ENCODE measurements around the gene MAPK8. TPM values are rescaled to one million over a fixed set of nuclear protein-coding genes. Genes with fewer than 3 reads are reported as not detected.

MAPK8 gene
- total and polyA plus RNA-seq, 2 donors = 22.6 to 62.1 TPM

GRCh38 chr10:48439581-48440041 is 133.1 kb downstream of the MAPK8 start:
- H3K36me3 ChIP-seq (ENCODE audit: control insufficient read depth in 2 of 2, insufficient read depth in 2 of 2, low read length in 1 of 2) = peaks cover 3 to 10% of the 10 kb centered on the region in 2 donors
- H3K27me3 ChIP-seq (ENCODE audit: control insufficient read depth in 2 of 2, insufficient read depth in 1 of 2, low read length in 1 of 2) = no peaks in the 10 kb centered on the region
- WGBS = 97% methylated on average over 10 of the region's 10 CpGs
- H3K27ac ChIP-seq (ENCODE audit: low read depth in 1 of 2, low read length in 1 of 2) = no peak overlapping the region
- no peaks in the 10 kb centered on the region for H3K9me3 ChIP-seq (ENCODE audit: control insufficient read depth in 2 of 2, insufficient read depth in 1 of 2, low read length in 1 of 2)
- no peak for DNase-seq (ENCODE audit: low read depth in 6 of 9, low spot score in 9 of 9)
- H3K4me1 ChIP-seq (ENCODE audit: control insufficient read depth in 2 of 2, insufficient read depth in 2 of 2, low read length in 2 of 2) = no peaks in the 10 kb centered on the region
- H3K4me3 ChIP-seq (ENCODE audit: low read length in 2 of 2) = no peak overlapping the region

- H3K27ac ChIP-seq (ENCODE audit: low read depth in 1 of 2, low read length in 1 of 2) = no peak overlapping the region
- peaks cover 0 to 5% of the 10 kb centered on the region in 2 donors for H3K36me3 ChIP-seq (ENCODE audit: control insufficient read depth in 2 of 2, insufficient read depth in 2 of 2, low read length in 1 of 2)
- no peaks in the 10 kb centered on the region for H3K9me3 ChIP-seq (ENCODE audit: control insufficient read depth in 2 of 2, insufficient read depth in 1 of 2, low read length in 1 of 2)
- WGBS = 96% methylated on average over 4 of the region's 4 CpGs
- H3K27me3 ChIP-seq (ENCODE audit: control insufficient read depth in 2 of 2, insufficient read depth in 1 of 2, low read length in 1 of 2) = no peaks in the 10 kb centered on the region
- H3K4me1 ChIP-seq (ENCODE audit: control insufficient read depth in 2 of 2, insufficient read depth in 2 of 2, low read length in 2 of 2) = no peaks in the 10 kb centered on the region
- DNase-seq (ENCODE audit: low read depth in 6 of 9, low spot score in 9 of 9) = no peak
- no peak overlapping the region for H3K4me3 ChIP-seq (ENCODE audit: low read length in 2 of 2)
Measured at GRCh38 chr10:48440771-48441170, 134.3 kb downstream of the MAPK8 start.

DNA sequence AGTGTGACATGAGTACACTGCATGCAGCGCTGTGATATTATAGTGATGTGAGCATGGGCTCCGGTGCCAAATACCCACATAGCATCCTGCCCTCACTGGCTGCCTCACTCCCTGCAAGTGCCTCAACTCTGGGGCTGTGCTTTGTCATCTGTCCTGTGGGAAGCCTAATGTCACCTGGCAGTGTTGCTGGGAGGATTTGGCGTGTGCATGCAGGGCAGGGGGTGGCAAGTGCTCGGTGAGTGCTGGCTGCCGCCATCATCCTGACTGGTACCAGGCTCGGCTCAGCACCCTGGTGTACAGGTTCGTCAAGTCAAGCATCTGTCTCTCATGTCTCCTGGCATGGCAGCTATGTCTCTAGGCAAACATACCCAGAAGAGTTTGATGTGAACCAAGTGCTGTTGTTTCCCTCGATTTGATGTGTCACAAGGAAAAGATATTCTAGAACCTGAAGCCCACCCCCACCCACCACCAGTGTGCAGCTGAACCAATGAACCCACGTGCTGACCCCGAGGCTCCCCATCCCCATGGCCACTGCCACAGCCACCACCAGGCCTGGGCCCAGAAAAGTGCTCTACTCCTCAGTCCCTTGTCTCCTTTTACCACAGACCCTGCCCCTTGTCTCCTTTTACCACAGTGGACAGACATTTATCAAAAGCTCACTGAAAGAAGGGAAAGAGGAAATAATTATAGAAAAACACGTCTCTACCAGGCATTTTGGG is 135.8 kb downstream of the MAPK8 start:
- WGBS = 95% methylated on average over 11 of the region's 11 CpGs
- Histone ChIP-seq H3K27ac (ENCODE audit: low read depth in 1 of 2, low read length in 1 of 2) (no peak overlapping the region), H3K27me3 (ENCODE audit: control insufficient read depth in 2 of 2, insufficient read depth in 1 of 2, low read length in 1 of 2) (no peaks in the 10 kb centered on the region), H3K9me3 (ENCODE audit: control insufficient read depth in 2 of 2, insufficient read depth in 1 of 2, low read length in 1 of 2) (no peaks in the 10 kb centered on the region), H3K4me1 (ENCODE audit: control insufficient read depth in 2 of 2, insufficient read depth in 2 of 2, low read length in 2 of 2) (no peaks in the 10 kb centered on the region), H3K36me3 (ENCODE audit: control insufficient read depth in 2 of 2, insufficient read depth in 2 of 2, low read length in 1 of 2) (no peaks in the 10 kb centered on the region), H3K4me3 (ENCODE audit: low read length in 2 of 2) (no peak overlapping the region)
- no peak for DNase-seq (ENCODE audit: low read depth in 6 of 9, low spot score in 9 of 9)

DNA sequence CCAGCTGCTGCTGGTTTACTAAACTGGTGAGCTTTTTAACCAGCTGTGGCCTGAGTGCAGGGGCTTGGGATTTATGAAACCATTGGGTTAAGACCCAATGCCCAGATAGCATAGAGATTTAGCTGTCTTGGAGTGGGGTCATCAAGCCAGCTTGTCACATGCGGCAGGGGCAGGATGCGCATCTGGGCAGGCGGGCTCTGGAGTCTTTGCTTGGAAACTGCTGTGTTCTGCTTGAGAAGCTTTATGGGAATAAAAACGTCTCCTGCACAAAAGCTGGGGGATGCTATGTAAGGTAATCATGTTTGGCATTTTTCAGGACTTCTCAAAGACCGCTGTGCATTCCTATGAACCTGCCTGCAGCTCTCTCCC is 136.3 kb downstream of the MAPK8 start:
- WGBS = 96% methylated on average over 5 of the region's 5 CpGs
- Histone ChIP-seq H3K36me3 (ENCODE audit: control insufficient read depth in 2 of 2, insufficient read depth in 2 of 2, low read length in 1 of 2) (no peaks in the 10 kb centered on the region), H3K4me3 (ENCODE audit: low read length in 2 of 2) (no peak overlapping the region), H3K27ac (ENCODE audit: low read depth in 1 of 2, low read length in 1 of 2) (no peak overlapping the region), H3K9me3 (ENCODE audit: control insufficient read depth in 2 of 2, insufficient read depth in 1 of 2, low read length in 1 of 2) (no peaks in the 10 kb centered on the region), H3K4me1 (ENCODE audit: control insufficient read depth in 2 of 2, insufficient read depth in 2 of 2, low read length in 2 of 2) (no peaks in the 10 kb centered on the region), H3K27me3 (ENCODE audit: control insufficient read depth in 2 of 2, insufficient read depth in 1 of 2, low read length in 1 of 2) (no peaks in the 10 kb centered on the region)
- no peak for DNase-seq (ENCODE audit: low read depth in 6 of 9, low spot score in 9 of 9)

GRCh38 chr10:48444266-48444665 is 137.8 kb downstream of the MAPK8 start:
- Histone ChIP-seq H3K9me3 (ENCODE audit: control insufficient read depth in 2 of 2, insufficient read depth in 1 of 2, low read length in 1 of 2) (no peaks in the 10 kb centered on the region), H3K27ac (ENCODE audit: low read depth in 1 of 2, low read length in 1 of 2) (no peak overlapping the region), H3K4me3 (ENCODE audit: low read length in 2 of 2) (no peak overlapping the region), H3K36me3 (ENCODE audit: control insufficient read depth in 2 of 2, insufficient read depth in 2 of 2, low read length in 1 of 2) (no peaks in the 10 kb centered on the region), H3K27me3 (ENCODE audit: control insufficient read depth in 2 of 2, insufficient read depth in 1 of 2, low read length in 1 of 2) (no peaks in the 10 kb centered on the region), H3K4me1 (ENCODE audit: control insufficient read depth in 2 of 2, insufficient read depth in 2 of 2, low read length in 2 of 2) (no peaks in the 10 kb centered on the region)
- WGBS = 77% methylated on average over 2 of the region's 2 CpGs
- DNase-seq (ENCODE audit: low read depth in 6 of 9, low spot score in 9 of 9) = peak in 1 of 9 donors; percentile 31

DNA sequence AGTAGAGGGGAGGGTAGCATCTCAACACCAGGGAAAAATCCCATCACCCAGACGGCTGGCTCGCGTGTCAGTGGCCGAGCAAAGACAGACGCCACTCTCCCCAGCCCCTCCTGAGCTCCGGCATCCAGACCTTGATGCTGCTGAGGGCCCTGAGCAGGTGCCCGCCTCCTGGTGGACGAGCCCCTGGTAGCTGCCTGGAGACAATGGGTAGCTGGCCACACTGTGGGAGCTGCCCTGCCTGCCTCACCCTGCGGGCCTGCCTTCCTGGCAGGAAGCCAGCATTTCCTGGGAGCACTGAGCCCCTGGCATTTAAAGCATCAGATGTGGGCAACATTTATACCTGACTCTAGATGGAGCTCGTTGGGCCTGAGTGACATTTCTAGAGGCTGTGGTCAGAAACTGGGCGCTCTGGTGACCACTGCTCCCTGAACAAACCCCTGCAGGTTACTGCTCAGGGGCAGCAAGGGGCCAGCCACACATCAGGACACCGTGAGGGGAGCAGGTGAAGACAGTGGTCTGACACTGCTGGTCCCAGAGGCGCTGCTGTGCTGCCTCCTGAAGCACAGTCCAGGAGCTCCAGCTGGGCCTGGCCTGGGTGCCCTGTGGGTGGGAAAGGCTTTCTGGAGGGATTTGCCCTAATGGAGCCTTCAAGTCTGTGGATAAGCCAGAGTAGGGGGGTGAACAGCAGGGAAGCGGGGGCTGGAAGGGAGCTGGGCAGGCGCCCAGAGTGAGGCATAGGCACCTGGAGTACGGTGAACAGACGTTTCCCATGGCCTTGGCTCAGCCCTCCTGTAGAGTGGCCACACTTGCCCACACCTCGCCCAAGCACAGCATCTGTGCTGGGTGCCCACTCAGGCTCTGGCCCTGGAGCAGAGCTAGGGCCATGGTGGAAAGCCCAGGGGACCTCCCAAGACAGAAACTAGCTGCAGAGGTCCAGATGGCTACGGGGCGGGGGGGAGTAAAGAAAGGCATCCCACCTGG is 138.7 kb downstream of the MAPK8 start:
- no peak for DNase-seq (ENCODE audit: low read depth in 6 of 9, low spot score in 9 of 9)
- no peak overlapping the region for H3K4me3 ChIP-seq (ENCODE audit: low read length in 2 of 2)
- H3K27ac ChIP-seq (ENCODE audit: low read depth in 1 of 2, low read length in 1 of 2) = no peak overlapping the region
- H3K27me3 ChIP-seq (ENCODE audit: control insufficient read depth in 2 of 2, insufficient read depth in 1 of 2, low read length in 1 of 2) = no peaks in the 10 kb centered on the region
- H3K4me1 ChIP-seq (ENCODE audit: control insufficient read depth in 2 of 2, insufficient read depth in 2 of 2, low read length in 2 of 2) = no peaks in the 10 kb centered on the region
- no peaks in the 10 kb centered on the region for H3K9me3 ChIP-seq (ENCODE audit: control insufficient read depth in 2 of 2, insufficient read depth in 1 of 2, low read length in 1 of 2)
- WGBS = 92% methylated on average over 20 of the region's 20 CpGs
- H3K36me3 ChIP-seq (ENCODE audit: control insufficient read depth in 2 of 2, insufficient read depth in 2 of 2, low read length in 1 of 2) = no peaks in the 10 kb centered on the region

- H3K4me1 ChIP-seq (ENCODE audit: control insufficient read depth in 2 of 2, insufficient read depth in 2 of 2, low read length in 2 of 2) = no peaks in the 10 kb centered on the region
- WGBS = 84% methylated on average over 7 of the region's 7 CpGs
- H3K27ac ChIP-seq (ENCODE audit: low read depth in 1 of 2, low read length in 1 of 2) = no peak overlapping the region
- H3K36me3 ChIP-seq (ENCODE audit: control insufficient read depth in 2 of 2, insufficient read depth in 2 of 2, low read length in 1 of 2) = no peaks in the 10 kb centered on the region
- no peak overlapping the region for H3K4me3 ChIP-seq (ENCODE audit: low read length in 2 of 2)
- no peak for DNase-seq (ENCODE audit: low read depth in 6 of 9, low spot score in 9 of 9)
- no peaks in the 10 kb centered on the region for H3K9me3 ChIP-seq (ENCODE audit: control insufficient read depth in 2 of 2, insufficient read depth in 1 of 2, low read length in 1 of 2)
- H3K27me3 ChIP-seq (ENCODE audit: control insufficient read depth in 2 of 2, insufficient read depth in 1 of 2, low read length in 1 of 2) = no peaks in the 10 kb centered on the region
Measured at GRCh38 chr10:48445932-48446331, 139.5 kb downstream of the MAPK8 start.

DNA sequence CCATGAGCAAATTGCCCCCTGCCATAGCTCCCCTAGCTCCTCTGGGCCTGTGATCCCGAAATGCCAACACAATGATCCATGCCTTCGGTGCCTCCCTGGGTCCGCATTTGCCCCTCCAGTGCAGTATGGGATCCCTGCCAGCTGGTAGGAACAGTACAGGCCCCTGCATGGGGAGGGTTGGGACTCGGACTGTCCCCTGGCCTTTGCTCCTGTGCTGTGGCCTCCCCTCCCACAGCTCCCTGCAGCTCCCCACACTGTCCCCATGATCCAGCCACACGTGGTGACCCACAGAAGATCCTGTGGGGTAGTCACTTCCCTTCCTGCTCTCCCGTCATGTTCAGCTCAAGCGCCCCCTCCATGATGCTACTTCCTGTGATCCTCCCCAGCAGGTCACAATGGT is 140.3 kb downstream of the MAPK8 start:
- Histone ChIP-seq H3K27ac (ENCODE audit: low read depth in 1 of 2, low read length in 1 of 2) (no peak overlapping the region), H3K4me3 (ENCODE audit: low read length in 2 of 2) (no peak overlapping the region), H3K27me3 (ENCODE audit: control insufficient read depth in 2 of 2, insufficient read depth in 1 of 2, low read length in 1 of 2) (no peaks in the 10 kb centered on the region), H3K9me3 (ENCODE audit: control insufficient read depth in 2 of 2, insufficient read depth in 1 of 2, low read length in 1 of 2) (no peaks in the 10 kb centered on the region), H3K4me1 (ENCODE audit: control insufficient read depth in 2 of 2, insufficient read depth in 2 of 2, low read length in 2 of 2) (no peaks in the 10 kb centered on the region), H3K36me3 (ENCODE audit: control insufficient read depth in 2 of 2, insufficient read depth in 2 of 2, low read length in 1 of 2) (no peaks in the 10 kb centered on the region)
- WGBS = 86% methylated on average over 7 of the region's 7 CpGs
- no peak for DNase-seq (ENCODE audit: low read depth in 6 of 9, low spot score in 9 of 9)
